IPS-15b (cell line): ENCODE measurements around the gene MYBPC1.

Source experiments
- H3K27me3 ChIP-seq: one replicate; pipeline ENCODE4 v1.6.1; 2013; ENCODE audit warnings: low read length; ENCODE audit not compliant: control insufficient read depth, insufficient read depth
- H3K36me3 ChIP-seq: one replicate; pipeline ENCODE4 v1.6.1; 2013; ENCODE audit warnings: low read length; ENCODE audit not compliant: control insufficient read depth, insufficient read depth
- H3K4me1 ChIP-seq: one replicate; pipeline ENCODE4 v1.6.1; 2013; ENCODE audit warnings: mild to moderate bottlenecking, low read length; ENCODE audit not compliant: control insufficient read depth, insufficient read depth
- H3K4me3 ChIP-seq: one replicate; pipeline ENCODE4 v1.5.1; 2013; ENCODE audit warnings: low read depth, low read length
- H3K9ac ChIP-seq: one replicate; pipeline ENCODE4 v1.6.1; 2013; ENCODE audit warnings: low read depth, mild to moderate bottlenecking, low read length
- H3K9me3 ChIP-seq: one replicate; pipeline ENCODE4 v1.6.1; 2013; ENCODE audit warnings: mild to moderate bottlenecking, low read length; ENCODE audit not compliant: control insufficient read depth, insufficient read depth

Gene MYBPC1

GRCh38 chr12:101599771-101600484 lies 5.2 kb downstream of the MYBPC1 start:
- Histone ChIP-seq H3K9ac (no peak overlapping the region), H3K36me3 (no peaks in the 10 kb centered on the region), H3K9me3 (no peaks in the 10 kb centered on the region), H3K4me1 (peaks cover 4% of the 10 kb centered on the region), H3K4me3 (no peak overlapping the region), H3K27me3 (no peaks in the 10 kb centered on the region)

- no peaks in the 10 kb centered on the region for H3K4me1 ChIP-seq
- H3K9me3 ChIP-seq = no peaks in the 10 kb centered on the region
- H3K36me3 ChIP-seq = no peaks in the 10 kb centered on the region
- H3K9ac ChIP-seq = no peak overlapping the region
- H3K4me3 ChIP-seq = no peak overlapping the region
- H3K27me3 ChIP-seq = no peaks in the 10 kb centered on the region
These were observed 9.4 kb downstream of the MYBPC1 start for GRCh38 chr12:101604132-101604531.

- no peaks in the 10 kb centered on the region for H3K9me3 ChIP-seq
- no peaks in the 10 kb centered on the region for H3K36me3 ChIP-seq
- H3K4me3 ChIP-seq = no peak overlapping the region
- no peaks in the 10 kb centered on the region for H3K27me3 ChIP-seq
- no peak overlapping the region for H3K9ac ChIP-seq
- H3K4me1 ChIP-seq = no peaks in the 10 kb centered on the region
These were observed 13.1 kb downstream of the MYBPC1 start for GRCh38 chr12:101607894-101608293.

- Histone ChIP-seq H3K9me3 (no peaks in the 10 kb centered on the region), H3K36me3 (no peaks in the 10 kb centered on the region), H3K27me3 (no peaks in the 10 kb centered on the region), H3K9ac (no peak overlapping the region), H3K4me3 (no peak overlapping the region), H3K4me1 (no peaks in the 10 kb centered on the region)
These were observed 13.7 kb downstream of the MYBPC1 start for GRCh38 chr12:101608301-101609133.

- Histone ChIP-seq H3K36me3 (no peaks in the 10 kb centered on the region), H3K9ac (no peak overlapping the region), H3K4me1 (no peaks in the 10 kb centered on the region), H3K27me3 (no peaks in the 10 kb centered on the region), H3K4me3 (no peak overlapping the region), H3K9me3 (no peaks in the 10 kb centered on the region)
These were observed 14.4 kb downstream of the MYBPC1 start for GRCh38 chr12:101609198-101609597.

GRCh38 chr12:101612160-101612916 lies 17.6 kb downstream of the MYBPC1 start:
- H3K27me3 ChIP-seq = no peaks in the 10 kb centered on the region
- H3K9ac ChIP-seq = no peak overlapping the region

GRCh38 chr12:101616027-101616494 lies 21.3 kb downstream of the MYBPC1 start:
- Histone ChIP-seq H3K4me3 (no peak overlapping the region), H3K9me3 (no peaks in the 10 kb centered on the region), H3K36me3 (no peaks in the 10 kb centered on the region), H3K9ac (no peak overlapping the region), H3K4me1 (no peaks in the 10 kb centered on the region), H3K27me3 (no peaks in the 10 kb centered on the region)

More at GRCh38 chr12:101612160-101612916, 17.6 kb downstream of the MYBPC1 start:
- H3K36me3 ChIP-seq = no peaks in the 10 kb centered on the region
- H3K4me3 ChIP-seq = no peak overlapping the region
- H3K4me1 ChIP-seq = no peaks in the 10 kb centered on the region
- H3K9me3 ChIP-seq = no peaks in the 10 kb centered on the region

- H3K9ac ChIP-seq = no peak overlapping the region
- no peaks in the 10 kb centered on the region for H3K4me1 ChIP-seq
- no peaks in the 10 kb centered on the region for H3K27me3 ChIP-seq
- H3K36me3 ChIP-seq = no peaks in the 10 kb centered on the region
- H3K9me3 ChIP-seq = no peaks in the 10 kb centered on the region
- H3K4me3 ChIP-seq = no peak overlapping the region
These were observed 24.4 kb downstream of the MYBPC1 start for GRCh38 chr12:101619026-101619786.

GRCh38 chr12:101619858-101620761 lies 25.3 kb downstream of the MYBPC1 start:
- no peaks in the 10 kb centered on the region for H3K27me3 ChIP-seq
- H3K4me1 ChIP-seq = no peaks in the 10 kb centered on the region
- no peaks in the 10 kb centered on the region for H3K36me3 ChIP-seq
- no peak overlapping the region for H3K4me3 ChIP-seq
- H3K9me3 ChIP-seq = no peaks in the 10 kb centered on the region
- H3K9ac ChIP-seq = no peak overlapping the region

- Histone ChIP-seq H3K4me3 (no peak overlapping the region), H3K36me3 (no peaks in the 10 kb centered on the region), H3K4me1 (no peaks in the 10 kb centered on the region), H3K27me3 (no peaks in the 10 kb centered on the region), H3K9ac (no peak overlapping the region), H3K9me3 (no peaks in the 10 kb centered on the region)
These were observed 26.0 kb downstream of the MYBPC1 start for GRCh38 chr12:101620762-101621133.
